Erythroblast (primary cell): ENCODE results near the gene AGO4.

ENCODE experiments used
- GATA1 ChIP-seq: IDR thresholded peaks from 2 replicates; pipeline ENCODE4 v1.6.1; 2011; ENCODE audit warnings: low read depth, mild to moderate bottlenecking, control low read depth, low read length, moderate library complexity
- POLR2A ChIP-seq: IDR thresholded peaks from 2 replicates; pipeline ENCODE4 v1.6.1; 2011; ENCODE audit warnings: mild to moderate bottlenecking, low read length

DNA sequence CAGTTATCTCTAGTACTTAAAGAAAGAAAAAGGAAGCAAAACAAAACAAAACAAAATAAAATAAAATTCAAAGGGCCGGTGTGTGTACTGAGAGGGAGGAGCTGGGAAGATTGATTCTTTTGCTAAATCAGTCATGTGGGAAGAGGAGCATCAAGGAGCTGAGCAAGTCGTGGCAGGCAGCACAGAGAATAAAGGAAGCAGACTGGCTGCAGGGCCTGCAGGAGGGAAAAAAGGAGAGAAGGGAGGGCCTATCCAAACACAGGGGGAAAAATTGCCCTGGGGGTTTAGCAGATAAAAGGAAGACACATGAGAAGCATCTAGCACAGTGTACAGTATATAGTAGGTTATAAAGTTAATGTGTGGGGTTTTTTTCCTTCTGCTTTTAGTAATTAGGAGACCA lies 27.6 kb downstream of the AGO4 start:
- TF ChIP-seq POLR2A (no peak), GATA1 (no peak)
